Breast epithelium (tissue), 3 donors: ENCODE data around the gene PLD4.

ENCODE experiments used
- CTCF ChIP-seq, 3 donors: fragments of 450-650 bp; IDR thresholded peaks; one replicate each; pipeline ENCODE4 v1.5.1; 2016 to 2017; ENCODE audit warnings: antibody characterized with exemption in 3 of 3, mild to moderate bottlenecking in 3 of 3, moderate library complexity in 3 of 3
- POLR2AphosphoS5 ChIP-seq, 3 donors: sonication (generic); formaldehyde crosslinking; IDR thresholded peaks; one replicate each; pipeline ENCODE4 v1.6.1; 2017; ENCODE audit warnings: antibody characterized with exemption in 3 of 3

- no peak for TF ChIP-seq POLR2AphosphoS5 (IDR thresholded peaks at IDR 0.05)
- TF ChIP-seq CTCF (IDR thresholded peaks at IDR 0.05), result no peak
Observed at GRCh38 chr14:104900639-104901512, 23.8 kb upstream of the PLD4 start.
